ENCODE data around the gene NEK10. TPM values are rescaled to one million over a fixed set of nuclear protein-coding genes. Genes with fewer than 3 reads are reported as not detected.
"Not testable (repeated sequence)": the region's sequence is repeated elsewhere in the genome, so short reads cannot be mapped to it uniquely, and the experiment has no call there.

The NEK10 gene
- polyA plus RNA-seq (2011; rRNA removed) (2.3 and 3.0 TPM in 2 replicates), polyA minus RNA-seq (2011; rRNA and poly(A)+ RNA removed) (7.3 and 10.8 TPM in 2 replicates)

DNA sequence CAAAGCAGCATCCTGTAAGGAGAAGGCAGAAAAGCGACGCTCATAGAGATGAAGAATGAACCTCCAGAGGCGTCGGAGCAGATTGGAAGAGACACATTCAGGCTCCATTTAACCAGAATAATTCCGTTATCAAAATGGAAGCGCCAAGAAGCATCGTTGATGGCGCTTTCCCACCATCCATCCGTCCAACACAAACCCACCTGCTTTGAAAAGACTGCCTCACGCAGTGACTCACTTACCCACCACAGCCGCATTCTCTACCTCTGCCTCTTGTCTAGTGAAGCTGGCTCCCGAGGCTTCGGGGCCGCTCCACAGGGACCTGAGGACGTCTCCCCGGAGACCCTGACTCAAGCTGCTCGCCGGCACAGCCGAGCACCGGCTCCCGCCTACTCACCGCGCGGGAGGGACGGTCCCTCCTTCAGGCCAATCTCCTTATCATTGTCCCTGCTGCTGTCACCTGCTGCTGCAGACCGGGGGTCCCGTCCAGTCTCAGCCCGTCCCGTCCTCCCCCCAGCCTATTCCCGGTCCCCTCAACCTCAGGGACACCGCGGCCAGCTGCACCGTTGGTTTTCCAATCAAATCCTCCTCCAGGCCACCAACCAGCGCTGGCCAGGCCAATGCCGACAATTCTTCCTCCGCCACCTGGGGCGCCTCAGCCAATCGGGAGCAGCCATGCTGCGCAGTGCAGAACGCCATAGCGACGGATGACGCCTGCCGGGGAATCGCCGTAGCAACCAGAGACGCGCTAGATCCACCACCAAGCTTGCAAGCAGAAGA lies at the start of gene NEK10:
TSS of gene NEK10 (minus strand) at position 553 of the 777 bp plus-strand sequence. CDS start 16,501 bp downstream, outside the sequence.
- no peak for TF ChIP-seq CTCF (IDR thresholded peaks at IDR 0.05; ENCODE audit: low read depth, low read length)
- ChIA-PET CTCF (interaction anchor here (1.0 kb wide), 3 partner anchors 11 to 297 kb away, joined by 3 read pairs; no protein-coding TSS in a partner anchor), POLR2A (interaction anchor here (0.6 to 1.9 kb wide), 2 partner anchors 42 to 314 kb away, joined by 3 to 5 read pairs; no protein-coding TSS in a partner anchor)
- Histone ChIP-seq H3K27ac (ENCODE audit: low read depth, low read length) (no peak within 1 kb of the TSS), H3K4me3 (ENCODE audit: low read depth, low read length) (peak within 1 kb of the TSS; percentile 76), H3K9me3 (ENCODE audit: control insufficient read depth, insufficient read depth, low read length) (no peaks in the 10 kb centered on the region; the same call in 1 of the 2 replicates), H3K27me3 (ENCODE audit: control insufficient read depth, insufficient read depth, low read length) (no peaks in the 10 kb centered on the region)
- DNase-seq (ENCODE audit: low read depth, low spot score): peak; percentile 64

- ChIA-PET POLR2A (no interaction called here), CTCF (interaction anchor here (1.7 kb wide), 1 partner anchor 297 kb away, joined by 4 read pairs; no protein-coding TSS in a partner anchor)
- H3K27me3 ChIP-seq (ENCODE audit: control insufficient read depth, insufficient read depth, low read length): no peaks in the 10 kb centered on the region
- no peak overlapping the region for H3K27ac ChIP-seq (ENCODE audit: low read depth, low read length)
- TF ChIP-seq CTCF (IDR thresholded peaks at IDR 0.05; ENCODE audit: low read depth, low read length): no peak
- H3K9me3 ChIP-seq (ENCODE audit: control insufficient read depth, insufficient read depth, low read length): no peaks in the 10 kb centered on the region
- no peak overlapping the region for H3K4me3 ChIP-seq (ENCODE audit: low read depth, low read length)
- DNase-seq (ENCODE audit: low read depth, low spot score): no peak
Observed at GRCh38 chr3:27415202-27415601, 46.0 kb upstream of the NEK10 start.

DNA sequence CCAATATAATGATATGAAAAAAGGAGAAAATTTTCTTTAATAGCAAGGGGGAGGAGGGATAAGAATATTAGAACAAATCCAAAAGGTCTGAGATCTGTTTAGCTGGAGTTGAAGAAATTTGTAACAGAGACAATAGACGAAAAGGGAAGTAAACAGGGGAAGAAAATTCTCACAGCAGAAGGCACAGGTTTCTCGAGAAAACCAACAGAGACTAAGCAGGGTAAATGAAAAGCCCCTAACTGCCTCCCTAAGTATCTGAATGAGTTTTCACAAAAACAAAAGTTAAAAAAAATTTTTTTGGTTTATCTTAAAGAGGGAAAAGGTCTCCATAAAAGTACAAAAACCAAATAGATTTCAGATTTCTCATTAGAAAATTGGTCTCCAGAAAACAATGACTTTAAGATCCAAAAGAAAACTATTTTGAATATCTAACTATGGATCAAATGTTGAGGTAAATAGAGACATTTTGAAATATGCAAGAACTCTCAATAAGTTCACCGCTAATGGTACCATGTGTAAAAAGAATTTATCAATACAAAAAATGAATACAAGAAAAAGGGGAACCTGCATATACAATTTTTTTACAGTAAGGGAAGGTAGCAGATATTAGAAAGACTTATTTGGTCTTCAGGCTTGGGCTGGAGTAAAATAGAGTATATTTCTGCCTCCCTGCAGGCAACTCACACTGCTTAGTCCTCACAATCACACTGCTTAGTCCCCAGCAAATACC lies 23.9 kb upstream of the NEK10 start:
- no peaks in the 10 kb centered on the region for H3K27me3 ChIP-seq (ENCODE audit: control insufficient read depth, insufficient read depth, low read length)
- ChIA-PET POLR2A (no interaction called here), CTCF (interaction anchor here (0.6 to 1.4 kb wide), 2 partner anchors 74 to 289 kb away, joined by 3 read pairs; no protein-coding TSS in a partner anchor)
- no peaks in the 10 kb centered on the region for H3K9me3 ChIP-seq (ENCODE audit: control insufficient read depth, insufficient read depth, low read length)
- no peak for TF ChIP-seq CTCF (IDR thresholded peaks at IDR 0.05; ENCODE audit: low read depth, low read length)
- no peak for DNase-seq (ENCODE audit: low read depth, low spot score)
- no peak overlapping the region for H3K4me3 ChIP-seq (ENCODE audit: low read depth, low read length)
- no peak overlapping the region for H3K27ac ChIP-seq (ENCODE audit: low read depth, low read length)

DNA sequence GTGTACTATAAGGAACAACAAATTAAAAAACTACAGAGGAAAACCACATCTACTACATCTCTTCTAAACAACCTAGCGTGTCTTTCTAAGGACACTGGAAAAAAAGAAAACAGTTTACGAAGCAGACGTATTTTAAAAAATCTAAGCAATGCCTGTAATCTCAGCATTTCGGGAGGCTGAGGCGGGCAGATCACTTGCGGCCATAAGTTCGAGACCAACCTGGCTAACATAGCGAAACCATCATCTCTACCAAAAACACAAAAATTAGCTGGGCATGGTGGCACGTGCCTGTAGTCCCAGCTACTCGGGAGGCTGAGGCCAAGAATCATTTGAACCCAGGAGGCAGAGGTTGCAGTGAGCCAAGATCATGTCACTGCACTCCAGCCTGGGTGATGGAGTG lies 23.2 kb upstream of the NEK10 start:
- H3K27ac ChIP-seq (ENCODE audit: low read depth, low read length); H3K27me3 ChIP-seq (ENCODE audit: control insufficient read depth, insufficient read depth, low read length); POLR2A ChIA-PET; DNase-seq (ENCODE audit: low read depth, low spot score); H3K4me3 ChIP-seq (ENCODE audit: low read depth, low read length); H3K9me3 ChIP-seq (ENCODE audit: control insufficient read depth, insufficient read depth, low read length): not testable (repeated sequence)
- CTCF ChIA-PET: interaction anchor here (0.6 to 1.4 kb wide), 3 partner anchors 75 to 289 kb away, joined by 3 read pairs; no protein-coding TSS in a partner anchor

DNA sequence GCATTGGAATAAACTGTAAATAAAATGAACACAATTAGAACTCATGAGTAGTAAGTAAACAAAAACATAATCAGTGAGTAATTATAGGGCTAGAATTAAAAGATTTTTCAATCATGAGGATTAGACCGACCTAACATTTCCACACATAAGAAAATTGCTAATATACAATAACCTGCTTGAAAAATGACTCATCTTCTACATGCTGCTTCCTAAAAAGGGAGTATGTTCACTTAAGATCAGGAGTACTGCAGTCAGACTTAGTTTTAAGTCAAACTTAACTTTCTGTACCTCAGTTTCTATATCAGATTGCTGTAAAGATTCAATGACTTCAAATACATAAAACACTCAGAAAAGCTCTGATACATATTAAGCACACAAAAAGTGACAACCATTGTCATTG lies 22.6 kb upstream of the NEK10 start:
- POLR2A ChIA-PET: no interaction called here
- Histone ChIP-seq H3K27ac (ENCODE audit: low read depth, low read length) (no peak overlapping the region), H3K9me3 (ENCODE audit: control insufficient read depth, insufficient read depth, low read length) (no peaks in the 10 kb centered on the region), H3K27me3 (ENCODE audit: control insufficient read depth, insufficient read depth, low read length) (no peaks in the 10 kb centered on the region), H3K4me3 (ENCODE audit: low read depth, low read length) (no peak overlapping the region)
- TF ChIP-seq CTCF (IDR thresholded peaks at IDR 0.05; ENCODE audit: low read depth, low read length): no peak
- DNase-seq (ENCODE audit: low read depth, low spot score): no peak
- CTCF ChIA-PET: interaction anchor here (0.7 to 1.4 kb wide), 2 partner anchors 76 to 289 kb away, joined by 3 read pairs; no protein-coding TSS in a partner anchor

Measured in AG04450 (cell line).